ENCODE measurements around the gene ADAMTS4. TPM values are rescaled to one million over a fixed set of nuclear protein-coding genes. Genes with fewer than 3 reads are reported as not detected.

The ADAMTS4 gene
- total and polyA plus RNA-seq, 9 of the 15 experiments (the other 6 are each of a cell fraction or from before 2014, with no cell fraction given) = 0.07 to 3.7 (median 0.41) TPM

- TF ChIP-seq RREB1 (CRISPR knock-in tag; IDR thresholded peaks at IDR 0.05) (no peak), ZNF511 (CRISPR knock-in tag; IDR thresholded peaks at IDR 0.05) (no peak), ZNF41 (CRISPR knock-in tag; conservative IDR thresholded peaks at IDR 0.05) (no peak), ZNF57 (CRISPR knock-in tag; IDR thresholded peaks at IDR 0.05) (no peak), CHD1 (IDR thresholded peaks at IDR 0.05; ENCODE audit: low read length) (no peak), POLR2AphosphoS2 (IDR thresholded peaks at IDR 0.05; ENCODE audit: low read length) (no peak), RUNX1 (IDR thresholded peaks at IDR 0.05; ENCODE audit: low read depth) (no peak)
Observed at GRCh38 chr1:161189036-161189435, 9.8 kb downstream of the ADAMTS4 start (continued).
